ENCODE measurements around the gene MT2A. TPM values are rescaled to one million over a fixed set of nuclear protein-coding genes. Genes with fewer than 3 reads are reported as not detected.

The MT2A gene
- total RNA-seq, 1 donor from 2014 or later, result 2.4 TPM

- H3K9me3 Mint-ChIP-seq (ENCODE audit: unreplicated experiment), result no peaks in the 10 kb centered on the region
- no peaks in the 10 kb centered on the region for H3K36me3 Mint-ChIP-seq (ENCODE audit: low read depth, unreplicated experiment)
- TF ChIP-seq, protein P1, sequence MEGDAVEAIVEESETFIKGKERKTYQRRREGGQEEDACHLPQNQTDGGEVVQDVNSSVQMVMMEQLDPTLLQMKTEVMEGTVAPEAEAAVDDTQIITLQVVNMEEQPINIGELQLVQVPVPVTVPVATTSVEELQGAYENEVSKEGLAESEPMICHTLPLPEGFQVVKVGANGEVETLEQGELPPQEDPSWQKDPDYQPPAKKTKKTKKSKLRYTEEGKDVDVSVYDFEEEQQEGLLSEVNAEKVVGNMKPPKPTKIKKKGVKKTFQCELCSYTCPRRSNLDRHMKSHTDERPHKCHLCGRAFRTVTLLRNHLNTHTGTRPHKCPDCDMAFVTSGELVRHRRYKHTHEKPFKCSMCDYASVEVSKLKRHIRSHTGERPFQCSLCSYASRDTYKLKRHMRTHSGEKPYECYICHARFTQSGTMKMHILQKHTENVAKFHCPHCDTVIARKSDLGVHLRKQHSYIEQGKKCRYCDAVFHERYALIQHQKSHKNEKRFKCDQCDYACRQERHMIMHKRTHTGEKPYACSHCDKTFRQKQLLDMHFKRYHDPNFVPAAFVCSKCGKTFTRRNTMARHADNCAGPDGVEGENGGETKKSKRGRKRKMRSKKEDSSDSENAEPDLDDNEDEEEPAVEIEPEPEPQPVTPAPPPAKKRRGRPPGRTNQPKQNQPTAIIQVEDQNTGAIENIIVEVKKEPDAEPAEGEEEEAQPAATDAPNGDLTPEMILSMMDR (IDR thresholded peaks at IDR 0.05; ENCODE audit: unreplicated experiment), result no peak
- no peak overlapping the region for H3K27ac Mint-ChIP-seq (ENCODE audit: unreplicated experiment)
- no peak overlapping the region for H3K4me3 Mint-ChIP-seq (ENCODE audit: unreplicated experiment)
- DNase-seq (ENCODE audit: low spot score), result no peak
- peaks cover 41% of the 10 kb centered on the region for H3K27me3 Mint-ChIP-seq (ENCODE audit: unreplicated experiment)
- H3K4me1 Mint-ChIP-seq (ENCODE audit: unreplicated experiment), result peaks cover 7% of the 10 kb centered on the region
Observed at GRCh38 chr16:56639045-56639444, 30.7 kb downstream of the MT2A start.

DNA sequence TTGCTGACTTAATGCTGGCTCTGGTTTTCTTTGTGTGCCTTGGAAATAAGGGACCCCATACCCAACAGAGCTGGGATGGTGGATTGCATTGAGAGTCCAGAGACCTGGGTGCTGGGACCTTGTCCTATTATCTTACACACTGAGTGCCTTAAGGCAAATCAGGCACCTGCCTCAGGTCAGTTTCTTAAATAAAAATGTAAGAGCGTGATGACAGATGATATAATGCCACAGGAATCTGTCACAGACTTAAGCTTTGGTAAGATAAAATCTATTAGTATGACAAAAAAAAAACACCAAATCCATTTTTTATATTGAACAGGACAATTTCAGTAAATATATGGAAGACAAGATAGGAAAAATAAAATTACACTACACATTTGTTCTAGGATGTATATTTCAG, 31.7 kb downstream of the MT2A start:
- no peaks in the 10 kb centered on the region for H3K36me3 Mint-ChIP-seq (ENCODE audit: low read depth, unreplicated experiment)
- peaks cover 4% of the 10 kb centered on the region for H3K4me1 Mint-ChIP-seq (ENCODE audit: unreplicated experiment)
- H3K4me3 Mint-ChIP-seq (ENCODE audit: unreplicated experiment), result no peak overlapping the region
- peaks cover 36% of the 10 kb centered on the region for H3K27me3 Mint-ChIP-seq (ENCODE audit: unreplicated experiment)
- H3K27ac Mint-ChIP-seq (ENCODE audit: unreplicated experiment), result no peak overlapping the region
- DNase-seq (ENCODE audit: low spot score), result no peak
- TF ChIP-seq, protein P1 (IDR thresholded peaks at IDR 0.05; ENCODE audit: unreplicated experiment), result no peak
- no peaks in the 10 kb centered on the region for H3K9me3 Mint-ChIP-seq (ENCODE audit: unreplicated experiment)

DNA sequence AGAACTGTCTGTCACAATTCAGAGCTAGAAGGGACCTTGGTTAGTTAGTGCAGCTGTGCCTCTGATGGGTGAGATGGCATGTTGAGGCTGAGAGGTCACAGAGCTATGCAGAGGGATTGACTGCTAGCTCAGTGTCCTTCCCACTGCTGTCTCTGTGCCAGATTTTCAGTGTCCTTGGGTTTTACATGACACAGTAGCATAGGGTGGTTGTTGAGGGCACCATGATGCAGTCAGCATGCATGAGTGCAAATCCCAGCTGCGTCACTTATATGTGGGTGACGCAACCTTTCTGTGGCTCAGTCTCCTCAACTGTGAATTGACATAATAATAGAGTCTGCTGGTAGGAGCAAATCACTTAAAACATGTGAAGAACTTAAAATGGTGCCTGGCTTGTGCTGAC, 32.8 kb downstream of the MT2A start:
- no peaks in the 10 kb centered on the region for H3K36me3 Mint-ChIP-seq (ENCODE audit: low read depth, unreplicated experiment)
- no peak for DNase-seq (ENCODE audit: low spot score)
- H3K27ac Mint-ChIP-seq (ENCODE audit: unreplicated experiment), result no peak overlapping the region
- TF ChIP-seq, protein P1 (IDR thresholded peaks at IDR 0.05; ENCODE audit: unreplicated experiment), result no peak
- H3K4me1 Mint-ChIP-seq (ENCODE audit: unreplicated experiment), result peaks cover 3% of the 10 kb centered on the region
- no peak overlapping the region for H3K4me3 Mint-ChIP-seq (ENCODE audit: unreplicated experiment)
- no peaks in the 10 kb centered on the region for H3K9me3 Mint-ChIP-seq (ENCODE audit: unreplicated experiment)
- peaks cover 34% of the 10 kb centered on the region for H3K27me3 Mint-ChIP-seq (ENCODE audit: unreplicated experiment)

DNA sequence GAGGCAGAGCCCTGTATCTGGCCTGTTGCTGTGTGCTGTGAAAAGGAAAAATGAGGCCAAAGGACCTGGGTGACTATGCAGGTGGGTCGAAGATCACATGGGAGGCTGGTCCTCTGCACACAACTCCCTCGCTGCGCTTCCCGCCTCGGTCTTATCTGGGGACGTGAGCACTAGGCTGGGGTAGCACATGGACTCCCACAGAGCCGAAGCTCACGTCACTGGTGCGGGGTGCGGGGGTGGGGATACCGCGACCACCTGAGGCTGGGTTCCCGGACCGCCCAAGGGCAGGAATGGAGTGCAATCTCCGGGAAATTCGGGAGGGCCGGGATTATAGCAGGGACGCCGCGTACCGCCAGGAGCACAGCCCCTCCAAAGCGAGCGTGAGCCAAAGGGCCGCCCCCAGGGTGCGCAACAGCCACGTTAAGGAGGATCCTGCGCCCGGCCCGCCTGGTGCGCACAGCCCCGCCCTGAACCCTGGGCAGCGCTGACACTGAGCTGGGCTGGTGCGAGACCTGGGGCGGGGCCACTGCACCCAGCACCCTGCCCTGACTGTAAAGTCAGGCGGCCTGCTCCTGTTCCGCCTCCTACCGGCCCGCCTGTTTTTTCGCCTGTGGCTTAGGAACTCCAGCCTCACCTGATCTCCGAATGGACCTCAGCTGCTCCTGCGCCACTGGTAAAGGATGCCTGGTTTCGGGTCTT, 34.8 kb downstream of the MT2A start:
- no peaks in the 10 kb centered on the region for H3K4me1 Mint-ChIP-seq (ENCODE audit: unreplicated experiment)
- H3K27me3 Mint-ChIP-seq (ENCODE audit: unreplicated experiment), result peaks cover 27% of the 10 kb centered on the region
- no peaks in the 10 kb centered on the region for H3K36me3 Mint-ChIP-seq (ENCODE audit: low read depth, unreplicated experiment)
- no peak overlapping the region for H3K4me3 Mint-ChIP-seq (ENCODE audit: unreplicated experiment)
- H3K27ac Mint-ChIP-seq (ENCODE audit: unreplicated experiment), result no peak overlapping the region
- no peak for DNase-seq (ENCODE audit: low spot score)
- TF ChIP-seq, protein P1 (IDR thresholded peaks at IDR 0.05; ENCODE audit: unreplicated experiment), result no peak
- H3K9me3 Mint-ChIP-seq (ENCODE audit: unreplicated experiment), result no peaks in the 10 kb centered on the region

GRCh38 chr16:56643833-56644232, 35.4 kb downstream of the MT2A start:
- Mint-ChIP-seq H3K4me1 (ENCODE audit: unreplicated experiment) (no peaks in the 10 kb centered on the region), H3K9me3 (ENCODE audit: unreplicated experiment) (no peaks in the 10 kb centered on the region), H3K27me3 (ENCODE audit: unreplicated experiment) (peaks cover 27% of the 10 kb centered on the region), H3K36me3 (ENCODE audit: low read depth, unreplicated experiment) (no peaks in the 10 kb centered on the region), H3K4me3 (ENCODE audit: unreplicated experiment) (no peak overlapping the region), H3K27ac (ENCODE audit: unreplicated experiment) (no peak overlapping the region)
- TF ChIP-seq, protein P1 (IDR thresholded peaks at IDR 0.05; ENCODE audit: unreplicated experiment), result no peak
- no peak for DNase-seq (ENCODE audit: low spot score)
